DOHH2 (cell line): ENCODE measurements around the gene SEMA5B.

Source experiments
- H3F3A ChIP-seq: fragments of 200-600 bp; sonication (generic), shearing (Covaris generic); 2 replicates; pipeline ENCODE4 v1.6.0; 2016; ENCODE audit warnings: antibody characterized with exemption, mild to moderate bottlenecking; ENCODE audit not compliant: control insufficient read depth, insufficient read depth
- H3K27ac ChIP-seq: fragments of 200-600 bp; sonication (generic); 2 replicates; pipeline ENCODE4 v1.5.1; 2014; ENCODE audit warnings: low read depth, mild to moderate bottlenecking, low read length, moderate library complexity
- H3K27me3 ChIP-seq: fragments of 200-600 bp; sonication (generic); 2 replicates; pipeline ENCODE4 v1.6.1; 2014; ENCODE audit warnings: mild to moderate bottlenecking, low read length, mixed read lengths; ENCODE audit not compliant: control insufficient read depth
- H3K36me3 ChIP-seq: fragments of 200-600 bp; sonication (generic); 2 replicates; pipeline ENCODE4 v1.6.1; 2014; ENCODE audit warnings: mild to moderate bottlenecking, low read length, moderate library complexity, mixed read lengths; ENCODE audit not compliant: control insufficient read depth
- H3K4me1 ChIP-seq: fragments of 200-600 bp; sonication (generic); 2 replicates; pipeline ENCODE4 v1.6.1; 2014; ENCODE audit warnings: mild to moderate bottlenecking, low read length, mixed read lengths; ENCODE audit not compliant: control insufficient read depth
- H3K4me2 ChIP-seq: fragments of 200-600 bp; sonication (generic); 2 replicates; pipeline ENCODE4 v1.6.0; 2014; ENCODE audit warnings: mild to moderate bottlenecking, low read length, moderate library complexity
- H3K4me3 ChIP-seq: fragments of 200-600 bp; sonication (generic); 2 replicates; pipeline ENCODE4 v1.5.1; 2014; ENCODE audit warnings: mild to moderate bottlenecking, low read length, mixed read lengths
- H3K79me2 ChIP-seq: fragments of 200-600 bp; sonication (generic); 2 replicates; pipeline ENCODE4 v1.6.1; 2014; ENCODE audit warnings: mild to moderate bottlenecking, low read length, mixed read lengths; ENCODE audit not compliant: control insufficient read depth
- H3K9me2 ChIP-seq: fragments of 200-600 bp; sonication (generic); replicated peaks from 2 replicates; pipeline ENCODE4 v1.6.1; 2014; ENCODE audit warnings: mild to moderate bottlenecking, low read length, mixed read lengths; ENCODE audit not compliant: control insufficient read depth
- H3K9me3 ChIP-seq: fragments of 200-600 bp; sonication (generic); 2 replicates; pipeline ENCODE4 v1.6.1; 2014; ENCODE audit warnings: antibody characterized with exemption, low read length, mixed read lengths; ENCODE audit not compliant: control insufficient read depth, insufficient read depth
- H4K20me1 ChIP-seq: fragments of 200-600 bp; sonication (generic); 2 replicates; pipeline ENCODE4 v1.6.0; 2014; ENCODE audit warnings: low read depth, mild to moderate bottlenecking, antibody characterized with exemption, low read length, moderate library complexity; ENCODE audit not compliant: control insufficient read depth, insufficient read depth
- CTCF ChIP-seq: fragments of 200-600 bp; sonication (generic); IDR thresholded peaks from one replicate; pipeline ENCODE4 v1.5.1; 2014; ENCODE audit warnings: antibody characterized with exemption, mild to moderate bottlenecking, low read depth, low read length; ENCODE audit not compliant: poor library complexity, severe bottlenecking
- EZH2phosphoT487 ChIP-seq: fragments of 200-600 bp; sonication (generic); IDR thresholded peaks from 2 replicates; pipeline ENCODE4 v1.6.1; 2017; ENCODE audit warnings: borderline replicate concordance, mild to moderate bottlenecking, antibody characterized with exemption, low read length, moderate library complexity, mixed read lengths

The SEMA5B gene

GRCh38 chr3:122918576-122919290, 108.8 kb downstream of the SEMA5B start:
- Histone ChIP-seq H3K9me2 (no peaks in the 10 kb centered on the region), H3K4me3 (no peak overlapping the region), H3K4me2 (no peak overlapping the region), H4K20me1 (no peaks in the 10 kb centered on the region), H3K4me1 (peaks cover 6% of the 10 kb centered on the region; the same call in 1 of the 2 replicates), H3K36me3 (no peaks in the 10 kb centered on the region), H3F3A (no peaks in the 10 kb centered on the region), H3K9me3 (no peaks in the 10 kb centered on the region), H3K79me2 (no peaks in the 10 kb centered on the region), H3K27me3 (peaks cover 36% of the 10 kb centered on the region), H3K27ac (no peak overlapping the region)
- no peak for TF ChIP-seq CTCF
- TF ChIP-seq EZH2phosphoT487, result no peak

GRCh38 chr3:122917412-122917811, 110.2 kb downstream of the SEMA5B start:
- no peak overlapping the region for H3K4me3 ChIP-seq
- peaks cover 6% of the 10 kb centered on the region; the same call in 1 of the 2 replicates for H3K4me1 ChIP-seq
- H3K27ac ChIP-seq, result no peak overlapping the region
- TF ChIP-seq CTCF (no peak), EZH2phosphoT487 (no peak)
- H3K4me2 ChIP-seq, result no peak overlapping the region
- H3K36me3 ChIP-seq, result no peaks in the 10 kb centered on the region
- no peaks in the 10 kb centered on the region for H3K79me2 ChIP-seq
- H3K9me3 ChIP-seq, result no peaks in the 10 kb centered on the region
- H4K20me1 ChIP-seq, result no peaks in the 10 kb centered on the region
- no peaks in the 10 kb centered on the region for H3F3A ChIP-seq
- H3K9me2 ChIP-seq, result no peaks in the 10 kb centered on the region
- peaks cover 29% of the 10 kb centered on the region for H3K27me3 ChIP-seq

DNA sequence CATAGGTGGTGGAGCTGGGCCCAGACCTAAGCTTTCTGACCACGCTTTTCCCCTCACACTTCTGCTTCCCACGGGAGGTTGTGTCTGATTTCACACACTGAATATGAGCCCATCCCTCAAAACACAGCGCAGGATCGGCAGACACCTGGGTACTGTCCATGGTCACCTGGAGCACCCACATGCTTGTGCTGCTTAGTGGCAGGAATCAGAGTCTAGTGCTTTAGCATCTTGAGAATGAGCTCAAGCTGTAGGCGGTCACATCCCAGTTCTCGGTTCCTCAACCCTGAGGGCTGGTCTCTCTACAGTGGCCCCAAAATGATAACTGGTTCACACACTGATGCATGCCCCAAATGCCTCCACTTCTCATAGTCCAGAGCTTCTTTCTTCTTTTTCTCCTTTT, 111.0 kb downstream of the SEMA5B start:
- Histone ChIP-seq H3K79me2 (no peaks in the 10 kb centered on the region), H3K9me3 (no peaks in the 10 kb centered on the region), H4K20me1 (no peaks in the 10 kb centered on the region), H3K4me1 (0 out of 2 replicates have a peak, but pooled peaks cover 2% of the 10 kb centered on the region), H3F3A (no peaks in the 10 kb centered on the region), H3K27ac (no peak overlapping the region), H3K36me3 (no peaks in the 10 kb centered on the region), H3K4me3 (no peak overlapping the region), H3K4me2 (no peak overlapping the region), H3K27me3 (peaks cover 23% of the 10 kb centered on the region), H3K9me2 (no peaks in the 10 kb centered on the region)
- TF ChIP-seq CTCF (no peak), EZH2phosphoT487 (no peak)
